GM21786 (cell line): ENCODE results near the gene OR4L1.
"Not testable (repeated sequence)": the region's sequence is repeated elsewhere in the genome, so short reads cannot be mapped to it uniquely, and the experiment has no call there.

ENCODE experiments used
- ATAC-seq: cut with Tn5 transposase; IDR thresholded peaks from one replicate; pipeline ENCODE4 v1.9.1; 2021; ENCODE audit not compliant: unreplicated experiment

The OR4L1 gene, protein sequence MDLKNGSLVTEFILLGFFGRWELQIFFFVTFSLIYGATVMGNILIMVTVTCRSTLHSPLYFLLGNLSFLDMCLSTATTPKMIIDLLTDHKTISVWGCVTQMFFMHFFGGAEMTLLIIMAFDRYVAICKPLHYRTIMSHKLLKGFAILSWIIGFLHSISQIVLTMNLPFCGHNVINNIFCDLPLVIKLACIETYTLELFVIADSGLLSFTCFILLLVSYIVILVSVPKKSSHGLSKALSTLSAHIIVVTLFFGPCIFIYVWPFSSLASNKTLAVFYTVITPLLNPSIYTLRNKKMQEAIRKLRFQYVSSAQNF

GRCh38 chr14:20059745-20060144, at the start of gene OR4L1:
OR4L1 (plus strand) TSS chr14:20060045; CDS start chr14:20060045, 0 bp downstream.
- no peak for ATAC-seq

- no peak for ATAC-seq
Measured at GRCh38 chr14:20019257-20019865, 40.5 kb upstream of the OR4L1 start, which contains the start of gene OR4K14. OR4K14 (minus strand) TSS chr14:20019307; CDS start chr14:20015193, 4,114 bp downstream.

DNA sequence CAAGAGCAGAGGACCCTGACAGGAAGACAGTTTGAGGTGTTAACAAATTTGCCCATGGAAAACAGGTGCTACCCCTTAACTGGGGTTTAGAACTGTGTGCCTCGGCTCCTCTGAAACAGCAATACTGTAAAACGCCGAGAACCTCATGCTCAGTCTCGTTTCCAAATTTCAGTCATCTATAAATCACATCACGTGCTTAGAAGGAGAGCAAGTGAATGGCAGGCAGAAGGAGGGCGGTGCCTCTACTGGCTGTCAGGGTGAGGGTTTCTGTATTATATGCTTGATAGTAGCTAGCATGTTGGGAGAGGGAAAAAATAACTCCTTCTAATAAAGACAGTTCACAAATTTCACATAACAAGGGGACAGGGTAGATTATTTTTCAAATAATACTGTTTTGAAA, 28.8 kb upstream of the OR4L1 start:
- ATAC-seq, result no peak

DNA sequence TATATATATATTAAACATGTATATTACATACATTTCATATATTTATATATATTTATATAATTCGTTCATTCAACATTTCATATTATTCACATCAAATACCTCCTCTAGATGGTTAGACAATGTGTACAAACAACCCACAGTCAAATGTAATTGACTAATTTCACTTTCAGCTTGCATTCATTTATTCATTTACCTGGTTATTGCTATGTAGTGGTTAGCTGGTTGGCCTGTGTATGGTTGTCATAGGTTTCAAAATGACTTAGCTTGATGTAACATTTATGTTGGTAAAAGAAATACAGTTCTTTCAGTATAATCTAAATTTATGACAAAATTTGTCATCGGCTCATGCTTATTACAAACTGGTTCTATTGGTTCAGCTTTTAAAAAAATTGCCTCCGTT, 24.4 kb upstream of the OR4L1 start:
- ATAC-seq, result no peak

- no peak for ATAC-seq
Measured at GRCh38 chr14:20035938-20036337, 23.9 kb upstream of the OR4L1 start, which contains the start of gene OR4K13. OR4K13 (minus strand) TSS chr14:20036038; CDS start chr14:20034758, 1,280 bp downstream.

DNA sequence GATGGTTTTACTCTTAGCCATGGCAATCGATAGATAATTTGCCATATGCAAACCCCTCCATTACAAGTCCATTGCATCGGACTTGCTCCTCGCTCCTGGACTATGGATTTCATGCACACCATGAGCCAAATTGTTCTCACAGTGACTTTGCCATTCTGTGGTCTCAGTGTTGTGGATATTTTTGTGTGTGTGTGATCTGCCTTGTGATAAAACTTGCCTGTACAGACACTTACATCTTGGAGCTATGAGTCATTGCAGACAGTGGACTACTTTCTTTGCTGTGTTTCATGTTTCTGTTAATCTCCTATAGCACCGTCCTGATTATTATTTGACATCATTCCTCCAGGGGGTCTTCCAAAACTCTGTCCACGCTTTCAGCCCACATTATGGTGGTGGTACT, 15.6 kb upstream of the OR4L1 start:
- no peak for ATAC-seq

DNA sequence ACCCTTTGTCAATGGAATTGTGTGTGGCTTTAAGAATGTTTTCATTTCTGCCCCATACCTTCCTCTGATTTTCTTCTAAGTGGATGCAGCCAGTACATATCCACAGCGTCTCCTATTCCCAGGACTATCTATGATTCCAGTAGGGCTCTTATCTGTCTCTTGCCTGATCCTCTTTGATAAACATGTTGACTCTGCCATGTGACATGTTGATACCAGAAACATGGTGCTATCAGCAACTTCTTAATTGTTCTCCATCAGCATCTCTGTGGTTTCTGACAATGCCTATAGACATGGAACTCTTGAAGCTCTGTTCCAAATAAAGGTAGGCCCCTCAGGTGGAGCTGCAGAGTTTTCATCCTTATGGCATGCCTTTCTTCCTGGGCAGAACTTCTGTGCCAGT, 11.6 kb upstream of the OR4L1 start:
- ATAC-seq, result no peak

DNA sequence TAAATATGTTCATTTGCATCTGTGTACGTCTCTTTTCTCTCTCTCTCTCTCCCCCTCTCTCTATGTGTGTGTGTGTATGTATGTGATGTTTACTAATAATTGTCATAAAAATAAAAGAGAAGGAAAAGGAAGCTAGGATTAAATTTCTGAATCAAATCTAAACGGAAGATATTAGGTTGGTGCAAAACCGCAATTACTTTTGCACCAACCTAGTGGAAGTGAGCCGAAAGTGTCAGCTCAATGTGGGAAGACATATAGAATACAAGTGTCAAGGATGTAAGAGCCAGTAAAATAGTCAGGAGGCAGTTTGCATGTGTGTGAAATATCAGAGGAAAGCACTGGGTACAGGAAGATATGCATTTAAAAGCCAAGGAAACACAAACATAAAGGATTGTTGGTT, 32.2 kb downstream of the OR4L1 start:
- no peak for ATAC-seq

GRCh38 chr14:20093442-20093841, 33.6 kb downstream of the OR4L1 start:
- ATAC-seq, result no peak

GRCh38 chr14:20098926-20099770, 39.3 kb downstream of the OR4L1 start:
- ATAC-seq, result not testable (repeated sequence)

GRCh38 chr14:20110438-20110837, 50.6 kb downstream of the OR4L1 start, which contains the start of gene OR4K17:
OR4K17 (plus strand) TSS chr14:20110739; CDS start chr14:20117500, 6,761 bp downstream.
- no peak for ATAC-seq
